ENCODE results near the gene SFT2D1. TPM values are rescaled to one million over a fixed set of nuclear protein-coding genes. Genes with fewer than 3 reads are reported as not detected.

The SFT2D1 gene
- total and polyA plus RNA-seq, 9 of the 15 experiments (the other 6 are each of a cell fraction or from before 2014, with no cell fraction given) = 54.4 to 140 (median 74.6) TPM

GRCh38 chr6:166342349-166343149 lies at the start of gene SFT2D1 (continued):
- TF ChIP-seq THRB (CRISPR knock-in tag; conservative IDR thresholded peaks at IDR 0.05) (no peak), RBBP5 (IDR thresholded peaks at IDR 0.05; ENCODE audit: borderline replicate concordance, insufficient read depth, low read length, poor library complexity, severe bottlenecking) (peak; percentile 92), PPARD (CRISPR knock-in tag; IDR thresholded peaks at IDR 0.05) (no peak), BMI1 (IDR thresholded peaks at IDR 0.05; ENCODE audit: low read length) (no peak), RAD51 (IDR thresholded peaks at IDR 0.05; ENCODE audit: borderline replicate concordance, low read depth) (no peak), ZNF282 (CRISPR knock-in tag; IDR thresholded peaks at IDR 0.05) (0 out of 2 replicates have a peak, but pooled peaks have one; percentile 43), HES1 (IDR thresholded peaks at IDR 0.05; ENCODE audit: low read depth) (no peak), NFIC (IDR thresholded peaks at IDR 0.05) (peak; percentile 64; the same call in 1 of the 2 replicates), TAF1 (IDR thresholded peaks at IDR 0.05; ENCODE audit: control insufficient read depth, extremely low read depth, insufficient read depth, low read length, severe bottlenecking) (peak; percentile 92), TSHZ1 (CRISPR knock-in tag; IDR thresholded peaks at IDR 0.05) (no peak), KDM5B (IDR thresholded peaks at IDR 0.05; ENCODE audit: insufficient replicate concordance, low read depth, low read length) (peak; percentile 88), SP2 (IDR thresholded peaks at IDR 0.05; ENCODE audit: extremely low read depth, low read depth, low read length, poor library complexity, severe bottlenecking) (no peak), TCF7 (IDR thresholded peaks at IDR 0.05; ENCODE audit: borderline replicate concordance) (peak; percentile 81), MLX (CRISPR knock-in tag; conservative IDR thresholded peaks at IDR 0.05) (no peak), ZNF23 (CRISPR knock-in tag; IDR thresholded peaks at IDR 0.05) (no peak), SREBF1 (IDR thresholded peaks at IDR 0.05; ENCODE audit: borderline replicate concordance, low read depth, low read length) (no peak), ZNF311 (CRISPR knock-in tag; IDR thresholded peaks at IDR 0.05) (no peak), GATA2 (CRISPR knock-in tag; IDR thresholded peaks at IDR 0.05) (no peak)
